Measurements from ENCODE around the gene KRTCAP3. TPM values are rescaled to one million over a fixed set of nuclear protein-coding genes. Genes with fewer than 3 reads are reported as not detected.
"Not testable (repeated sequence)": the region's sequence is repeated elsewhere in the genome, so short reads cannot be mapped to it uniquely, and the experiment has no call there.

The KRTCAP3 gene, protein sequence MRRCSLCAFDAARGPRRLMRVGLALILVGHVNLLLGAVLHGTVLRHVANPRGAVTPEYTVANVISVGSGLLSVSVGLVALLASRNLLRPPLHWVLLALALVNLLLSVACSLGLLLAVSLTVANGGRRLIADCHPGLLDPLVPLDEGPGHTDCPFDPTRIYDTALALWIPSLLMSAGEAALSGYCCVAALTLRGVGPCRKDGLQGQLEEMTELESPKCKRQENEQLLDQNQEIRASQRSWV
- polyA plus RNA-seq (ENCODE audit: insufficient read length in 3 of 3), result 10 to 100 TPM in 1 of 3 donors, 1 to 10 TPM in 2; 6.1 to 10.6 (median 9.5) TPM
- long read RNA-seq, donor 1, partial matches to known transcripts, result 0 of 2 reads
- long read RNA-seq, donor 1, other reads (novel, unspliced or antisense), result 0 of 2 reads
- long read RNA-seq, donor 2, partial matches to known transcripts, result 0 of 2 reads
- long read RNA-seq, donor 2, other reads (novel, unspliced or antisense), result 0 of 2 reads
- long read RNA-seq, donor 3, partial matches to known transcripts, result 0 of 9 reads
- long read RNA-seq, donor 3, other reads (novel, unspliced or antisense), result 6 of 9 reads
- long read RNA-seq, donor 4, partial matches to known transcripts, result 0 of 5 reads
- long read RNA-seq, donor 4, other reads (novel, unspliced or antisense), result 0 of 5 reads
- long read RNA-seq, donor 5, partial matches to known transcripts, result 0 of 1 reads
- long read RNA-seq, donor 5, other reads (novel, unspliced or antisense), result 0 of 1 reads
- long read RNA-seq, donor 6, result 0 reads
- long read RNA-seq, donor 7, partial matches to known transcripts, result 0 of 3 reads
- long read RNA-seq, donor 7, other reads (novel, unspliced or antisense), result 0 of 3 reads
- long read RNA-seq, donor 8, result 0 reads
- long read RNA-seq, donor 9, partial matches to known transcripts, result 0 of 2 reads
- long read RNA-seq, donor 9, other reads (novel, unspliced or antisense), result 0 of 2 reads
- long read RNA-seq, donor 10, partial matches to known transcripts, result 0 of 2 reads
- long read RNA-seq, donor 10, other reads (novel, unspliced or antisense), result 0 of 2 reads
- long read RNA-seq, donor 11, partial matches to known transcripts, result 0 of 4 reads
- long read RNA-seq, donor 11, other reads (novel, unspliced or antisense), result 0 of 4 reads
- long read RNA-seq, donor 12, partial matches to known transcripts, result 20 of 23 reads
- long read RNA-seq, donor 12, other reads (novel, unspliced or antisense), result 0 of 23 reads
- long read RNA-seq, donor 13, partial matches to known transcripts, result 0 of 1 reads
- long read RNA-seq, donor 13, other reads (novel, unspliced or antisense), result 0 of 1 reads
- long read RNA-seq, donor 14, result 0 reads
- long read RNA-seq, donor 15, transcript KRTCAP3-201 (7 exons, 872 nt), result major isoform, 11 of 21 reads
- long read RNA-seq, donor 15, partial matches to known transcripts, result 7 of 21 reads
- long read RNA-seq, donor 15, other reads (novel, unspliced or antisense), result 0 of 21 reads
- long read RNA-seq, donor 16, partial matches to known transcripts, result 0 of 1 reads
- long read RNA-seq, donor 16, other reads (novel, unspliced or antisense), result 0 of 1 reads

DNA sequence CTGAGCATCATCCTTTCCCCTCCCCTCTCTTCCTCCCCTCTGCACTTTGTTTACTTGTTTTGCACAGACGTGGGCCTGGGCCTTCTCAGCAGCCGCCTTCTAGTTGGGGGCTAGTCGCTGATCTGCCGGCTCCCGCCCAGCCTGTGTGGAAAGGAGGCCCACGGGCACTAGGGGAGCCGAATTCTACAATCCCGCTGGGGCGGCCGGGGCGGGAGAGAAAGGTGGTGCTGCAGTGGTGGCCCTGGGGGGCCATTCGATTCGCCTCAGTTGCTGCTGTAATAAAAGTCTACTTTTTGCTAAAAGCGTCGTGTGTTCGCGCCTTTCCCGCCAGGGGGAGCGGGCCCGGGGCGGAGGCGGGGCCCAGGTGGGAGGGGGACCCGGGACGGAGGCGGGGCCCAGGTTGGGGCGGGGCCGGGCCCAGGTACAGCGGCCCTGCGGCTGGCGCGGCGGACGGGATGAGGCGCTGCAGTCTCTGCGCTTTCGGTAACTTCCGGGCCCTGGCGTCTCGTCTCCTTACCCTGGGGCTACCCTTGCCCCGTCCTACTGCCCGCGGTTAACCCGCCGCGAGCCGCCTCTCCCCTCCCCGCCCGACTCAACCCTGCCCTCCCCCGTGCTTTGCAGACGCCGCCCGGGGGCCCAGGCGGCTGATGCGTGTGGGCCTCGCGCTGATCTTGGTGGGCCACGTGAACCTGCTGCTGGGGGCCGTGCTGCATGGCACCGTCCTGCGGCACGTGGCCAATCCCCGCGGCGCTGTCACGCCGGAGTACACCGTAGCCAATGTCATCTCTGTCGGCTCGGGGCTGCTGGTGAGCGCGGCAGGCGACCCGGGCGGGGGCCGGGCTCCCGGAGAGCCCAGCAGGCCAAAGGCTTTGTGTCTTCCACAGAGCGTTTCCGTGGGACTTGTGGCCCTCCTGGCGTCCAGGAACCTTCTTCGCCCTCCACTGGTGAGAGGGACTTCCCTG lies at the start of gene KRTCAP3:
KRTCAP3 (plus strand) TSS at position 424 of the 962 bp plus-strand sequence; CDS start at position 456, 32 bp downstream.
- peak; percentile 53 for DNase-seq

DNA sequence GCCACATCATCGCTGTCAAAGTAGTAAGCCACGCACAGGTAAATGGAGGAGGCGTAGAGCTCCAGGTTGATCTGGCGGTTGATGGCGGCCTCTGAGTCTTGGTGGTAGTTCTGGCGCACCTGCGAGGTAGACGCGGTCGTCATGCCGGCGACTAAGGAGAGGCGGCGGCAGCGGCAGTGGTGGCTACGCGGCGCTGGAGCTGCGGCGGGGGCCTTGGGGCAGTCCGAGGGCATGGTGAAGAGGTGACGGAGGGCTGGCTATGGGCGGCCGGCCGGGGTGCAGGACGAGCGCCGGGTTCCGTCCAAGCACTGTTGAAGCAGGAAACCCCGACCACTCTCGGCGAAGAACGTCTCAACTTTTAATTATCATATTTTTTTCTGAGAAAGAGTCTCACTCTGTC lies 49.0 kb upstream of the KRTCAP3 start:
- no peak for DNase-seq

DNA sequence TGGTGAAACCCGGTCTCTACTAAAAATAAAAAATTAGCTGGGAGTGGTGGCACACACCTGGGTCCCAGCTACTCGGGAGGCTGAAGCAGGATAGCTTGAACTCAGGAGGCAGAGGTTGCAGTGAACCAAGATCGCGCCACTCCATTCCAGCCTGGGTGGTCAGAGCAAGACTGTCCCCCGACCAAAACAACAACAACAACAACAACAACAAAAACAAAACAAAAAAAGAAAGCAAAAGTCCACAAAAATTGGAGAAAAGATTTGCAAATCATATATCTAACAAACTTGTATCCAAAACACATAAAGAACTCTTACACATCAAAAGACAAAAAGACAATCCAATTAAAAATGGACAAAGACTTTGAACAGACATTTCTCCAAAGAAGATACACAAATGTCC lies 43.2 kb upstream of the KRTCAP3 start:
- DNase-seq, result no peak

DNA sequence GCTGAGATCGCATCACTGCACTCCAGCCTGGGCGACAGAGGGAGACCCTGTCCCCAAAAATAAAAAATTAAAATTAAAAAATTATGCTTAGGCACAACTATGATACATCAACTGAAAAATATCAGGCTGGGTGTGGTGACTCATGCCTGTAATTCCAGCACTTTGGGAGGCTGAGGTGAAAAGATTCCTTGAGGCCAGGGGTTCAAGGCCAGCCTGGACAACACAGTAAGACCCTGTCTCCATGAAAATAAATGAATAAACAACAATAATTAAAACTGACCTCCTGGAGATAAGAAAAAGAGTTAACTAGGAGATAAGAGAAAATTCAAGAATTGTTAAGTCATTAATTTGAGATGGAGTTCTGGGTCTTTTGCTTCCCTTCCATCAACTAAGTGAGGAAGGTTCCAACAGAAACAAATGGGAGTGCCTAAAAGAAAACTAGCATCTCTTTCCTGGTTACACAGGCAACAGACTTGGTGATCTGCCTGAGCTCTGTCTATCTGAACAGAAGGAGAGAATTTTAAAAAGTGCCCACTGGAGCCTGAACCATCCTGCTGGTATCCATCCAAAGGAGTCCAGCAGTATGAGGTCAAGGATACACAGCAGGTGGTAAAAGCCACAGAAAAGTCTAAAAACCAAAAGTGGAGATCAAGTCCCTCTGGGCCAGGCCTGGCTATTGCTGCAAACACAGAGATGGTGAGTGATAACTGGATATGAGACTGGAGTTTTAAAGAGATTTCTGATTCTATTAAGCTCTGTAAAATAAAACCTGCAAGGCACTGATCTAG lies 41.6 kb upstream of the KRTCAP3 start:
- no peak for DNase-seq

DNA sequence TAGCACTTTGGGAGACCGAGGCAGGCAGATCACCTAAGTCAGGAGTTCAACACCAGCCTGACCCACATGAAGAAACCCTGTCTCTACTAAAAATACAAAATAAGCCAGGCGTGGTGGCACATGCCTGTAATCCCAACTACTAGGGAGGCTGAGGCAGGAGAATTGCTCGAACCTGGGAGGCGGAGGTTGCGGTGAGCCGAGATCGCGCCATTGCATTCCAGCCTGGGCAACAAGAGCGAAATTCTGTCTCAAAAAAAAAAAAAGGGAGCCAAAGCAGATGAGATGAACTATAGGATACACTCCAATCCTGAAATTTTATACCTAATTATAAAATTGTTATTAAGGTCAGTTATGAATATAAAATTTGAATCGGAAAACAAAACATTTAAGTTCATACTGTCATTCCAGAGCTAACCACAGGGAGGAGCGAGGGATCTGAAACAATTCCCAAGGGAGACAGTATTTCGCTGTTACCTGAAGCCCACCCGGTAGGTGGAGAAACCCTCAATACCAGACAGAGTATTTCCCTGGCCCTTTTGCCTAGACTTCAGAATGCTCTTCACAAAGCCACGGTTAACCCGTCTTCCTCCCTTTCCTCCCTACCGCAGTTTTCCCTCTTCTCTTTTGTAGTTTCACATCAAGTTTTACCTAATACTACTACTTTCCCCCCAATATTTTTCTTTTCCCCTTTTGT lies 34.2 kb upstream of the KRTCAP3 start:
- DNase-seq, result peak; percentile 65

DNA sequence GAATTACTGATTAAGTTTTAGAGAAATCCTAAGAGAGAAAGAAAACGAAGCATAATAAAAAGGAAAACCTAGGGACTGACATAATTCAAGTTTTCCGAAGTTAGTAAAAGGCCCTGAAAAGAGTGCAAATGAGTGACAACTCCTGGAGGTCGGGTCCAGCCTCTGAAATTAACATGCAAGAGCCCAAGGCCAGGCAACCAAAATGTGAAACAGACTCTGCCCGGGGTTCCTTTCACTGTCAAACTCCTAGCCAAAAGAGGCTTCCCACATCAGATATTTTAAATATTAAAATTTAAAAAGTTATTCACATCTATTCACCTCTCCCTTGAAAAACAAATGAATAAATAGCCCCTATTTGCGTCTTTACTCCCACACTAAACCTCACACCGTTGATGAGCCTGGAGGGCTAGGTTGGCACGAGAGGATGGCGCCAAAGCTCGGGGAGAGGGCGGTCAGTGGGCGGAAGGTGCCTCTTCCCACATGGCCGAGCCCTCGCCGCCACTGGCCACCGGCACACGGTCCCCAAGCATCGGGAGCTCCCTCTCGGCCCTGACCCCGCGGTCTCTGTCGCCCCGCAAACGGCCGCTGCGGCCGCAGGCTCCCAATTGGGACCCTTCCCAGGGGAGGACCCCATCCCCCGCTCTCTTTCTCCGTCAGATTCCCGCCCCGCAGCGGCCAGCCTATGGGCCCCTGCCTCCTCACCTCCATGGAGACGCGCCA lies 33.4 kb upstream of the KRTCAP3 start:
- no peak for DNase-seq

DNA sequence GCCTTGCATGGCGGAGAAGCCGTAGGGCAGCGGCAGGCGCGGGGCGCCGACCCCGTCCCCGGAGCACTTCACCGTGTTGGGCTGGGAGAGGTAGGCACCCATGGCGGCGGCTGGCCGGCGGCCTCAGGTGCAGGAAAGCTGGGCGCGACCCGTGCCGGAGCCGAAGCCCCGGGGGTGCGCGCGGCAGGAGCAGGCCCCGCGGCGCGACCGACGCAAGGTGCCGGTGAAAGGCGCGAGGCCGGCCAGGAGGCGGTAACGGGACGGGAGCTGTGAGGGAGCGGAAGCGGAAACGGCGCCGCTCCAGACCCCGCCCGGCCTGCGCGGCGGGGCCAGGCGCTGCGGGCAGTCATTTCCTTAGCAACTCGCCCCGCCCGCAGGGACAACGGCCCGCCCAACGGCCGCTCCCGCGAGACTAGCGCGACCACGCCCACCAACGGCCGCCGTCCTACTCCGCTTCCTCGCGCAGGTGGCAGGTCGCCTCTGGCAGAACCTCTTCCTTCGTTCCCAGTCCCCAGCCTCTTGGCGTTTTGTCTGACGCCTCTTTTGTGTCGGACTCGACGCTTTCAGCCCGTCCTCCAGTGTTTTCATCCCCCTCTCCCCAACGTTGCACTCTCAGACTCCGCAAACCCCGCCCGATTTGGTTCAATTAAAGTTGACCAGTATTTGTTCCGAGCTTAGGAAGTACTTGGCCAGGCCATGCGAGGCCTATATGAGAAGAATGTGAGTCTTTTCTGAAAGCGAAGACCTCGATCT lies 32.7 kb upstream of the KRTCAP3 start, which contains the start of gene PPM1G:
PPM1G (minus strand) TSS at position 271 of the 753 bp plus-strand sequence; CDS start at position 102, 169 bp downstream.
- DNase-seq, result peak; percentile 94

DNA sequence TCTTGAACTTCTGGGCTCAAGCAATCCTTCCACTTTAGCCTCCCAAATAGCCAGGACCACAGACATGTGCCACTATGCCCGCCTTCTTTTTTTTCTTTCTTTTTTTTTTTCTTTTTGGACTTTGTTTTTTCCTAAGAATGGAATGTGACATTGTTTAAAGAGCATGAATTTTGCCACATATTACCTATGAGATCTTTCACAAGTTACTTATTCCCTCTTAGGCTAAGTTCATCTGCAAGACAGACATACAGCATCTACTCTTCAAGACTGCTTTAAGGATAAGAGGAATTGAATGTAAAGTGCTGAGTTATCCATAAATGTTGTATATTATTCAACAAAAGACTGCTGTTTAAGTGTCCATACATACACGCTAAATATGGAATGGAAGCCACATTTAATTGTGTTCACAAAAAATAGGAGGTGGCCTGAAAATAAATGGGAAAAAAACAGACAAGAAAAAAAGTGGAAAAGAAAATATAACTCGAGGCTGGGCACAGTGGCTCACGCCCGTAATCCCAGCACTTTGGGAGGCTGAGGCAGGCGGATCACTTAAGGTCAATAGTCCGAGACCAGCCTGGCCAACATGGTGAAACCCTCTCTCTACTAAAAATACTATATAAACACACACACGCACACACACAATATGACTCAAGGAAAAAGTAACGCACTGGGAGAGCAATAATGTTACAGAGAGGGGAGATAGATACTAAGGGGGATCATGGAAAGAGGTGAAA lies 29.6 kb upstream of the KRTCAP3 start:
- no peak for DNase-seq

DNA sequence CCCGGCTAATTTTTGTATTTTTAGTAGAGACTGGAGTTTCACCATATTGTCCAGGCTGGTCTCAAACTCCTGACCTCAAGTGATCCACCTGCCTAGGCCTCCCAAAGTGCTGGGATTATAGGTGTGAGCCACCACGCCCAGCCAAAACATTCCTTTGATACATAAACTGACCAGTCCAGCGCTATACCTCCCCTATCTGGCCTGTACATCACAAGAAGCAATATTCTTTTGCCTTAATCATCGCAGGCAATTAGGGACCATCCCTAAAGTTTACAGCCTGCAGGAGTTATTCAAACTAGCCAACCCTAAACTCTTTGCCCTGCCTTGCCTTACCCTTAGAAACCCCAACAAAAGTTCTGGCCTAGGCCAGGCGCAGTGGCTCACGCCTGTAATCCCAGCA lies 26.0 kb upstream of the KRTCAP3 start:
- no peak for DNase-seq

DNA sequence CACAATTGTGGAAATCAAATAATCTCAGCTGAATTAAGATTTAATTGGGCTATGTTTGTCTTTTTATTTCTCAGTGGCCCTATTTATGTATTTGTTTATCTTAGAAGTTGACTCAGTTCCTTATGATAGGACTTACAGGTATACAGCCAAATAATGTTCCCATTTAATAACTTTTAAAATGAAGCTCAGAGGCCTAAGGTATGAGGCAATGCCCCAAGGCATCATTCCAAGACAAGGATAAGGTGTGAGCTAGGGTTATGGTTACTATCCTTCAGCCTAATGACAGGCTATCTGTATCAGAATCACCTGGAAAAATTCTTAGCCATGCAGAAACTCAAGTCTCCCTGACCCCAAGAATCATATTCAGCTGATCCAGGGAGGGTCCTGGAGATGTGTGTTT lies 21.2 kb upstream of the KRTCAP3 start:
- DNase-seq, result no peak

DNA sequence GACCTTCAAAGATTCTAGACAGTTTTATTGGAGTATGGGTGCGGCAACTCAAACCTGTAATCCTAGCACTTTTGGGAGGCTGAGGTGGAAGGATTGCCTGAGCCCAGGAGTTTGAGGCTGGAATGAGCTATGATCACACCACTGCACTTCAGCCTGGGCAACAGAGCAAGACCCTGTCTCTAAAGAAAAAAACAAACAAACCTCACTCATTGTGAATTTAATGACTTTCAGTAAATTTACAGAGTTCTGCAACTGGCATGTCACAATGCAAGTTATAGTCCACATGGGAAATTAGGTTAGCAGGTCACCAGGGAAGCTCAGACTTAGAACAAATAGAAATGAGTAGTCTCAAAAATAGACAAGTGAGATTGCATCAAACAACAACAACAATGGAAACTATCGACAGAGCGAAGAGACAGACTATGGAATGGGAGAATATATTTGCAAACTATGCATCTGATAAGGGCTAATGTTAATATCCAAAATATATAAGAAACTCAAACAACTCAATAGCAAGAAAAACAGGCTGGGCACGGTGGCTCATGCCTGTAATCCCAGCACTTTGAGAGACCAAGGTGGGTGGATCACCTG lies 20.4 kb upstream of the KRTCAP3 start:
- no peak for DNase-seq

DNA sequence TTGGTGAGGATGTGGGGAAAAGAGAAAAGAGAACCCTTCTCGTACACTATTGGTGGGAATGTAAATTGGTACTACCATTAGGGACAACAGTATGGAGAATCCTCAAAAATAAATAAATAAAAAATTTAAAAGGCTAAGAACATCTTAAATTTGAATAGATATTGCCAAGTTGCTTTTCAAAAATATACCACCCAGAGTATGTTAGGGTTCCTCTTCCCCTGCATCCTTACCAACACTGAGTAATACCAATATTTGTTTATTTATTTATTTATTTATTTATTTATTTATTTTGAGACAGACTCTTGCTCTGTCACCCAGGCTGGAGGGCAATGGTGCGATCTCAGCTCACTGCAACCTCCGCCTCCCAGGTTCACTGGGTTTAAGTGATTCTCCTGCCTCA lies 19.2 kb upstream of the KRTCAP3 start:
- DNase-seq, result no peak

DNA sequence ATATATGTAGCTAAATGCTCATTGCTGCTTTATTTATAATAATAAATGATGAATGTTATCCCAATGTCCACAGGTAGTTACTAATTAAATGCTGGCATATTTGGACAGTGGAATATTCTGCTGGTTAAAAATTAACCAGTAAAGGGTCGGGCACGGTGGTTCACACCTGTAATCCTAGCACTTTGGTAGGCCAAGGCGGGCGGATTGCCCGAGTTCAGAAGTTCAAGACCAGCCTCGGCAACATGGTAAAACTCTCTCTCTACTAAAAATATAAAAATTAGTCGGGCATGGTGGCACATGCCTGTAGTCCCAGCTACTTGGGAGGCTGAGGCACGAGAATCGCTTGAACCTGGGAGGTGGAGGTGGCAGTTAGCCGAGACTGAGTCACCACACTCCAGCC lies 17.1 kb upstream of the KRTCAP3 start:
- not testable (repeated sequence) for DNase-seq

DNA sequence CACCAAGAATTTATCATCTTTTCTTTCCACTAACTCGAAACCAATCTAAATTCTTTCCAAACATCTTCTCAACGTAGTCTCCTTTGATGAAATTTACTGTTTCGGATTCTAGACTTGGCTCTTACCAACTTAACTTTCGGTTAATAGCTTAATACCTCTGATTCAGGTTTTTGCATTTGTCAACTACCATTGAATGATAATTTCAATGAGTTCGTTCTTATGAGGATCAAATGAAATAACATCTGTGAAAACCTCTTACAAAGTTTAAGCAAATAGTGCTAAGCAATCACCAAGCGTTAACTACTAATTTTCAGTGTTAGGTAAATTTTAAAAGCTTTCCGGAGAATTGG lies 14.3 kb upstream of the KRTCAP3 start:
- DNase-seq, result no peak

DNA sequence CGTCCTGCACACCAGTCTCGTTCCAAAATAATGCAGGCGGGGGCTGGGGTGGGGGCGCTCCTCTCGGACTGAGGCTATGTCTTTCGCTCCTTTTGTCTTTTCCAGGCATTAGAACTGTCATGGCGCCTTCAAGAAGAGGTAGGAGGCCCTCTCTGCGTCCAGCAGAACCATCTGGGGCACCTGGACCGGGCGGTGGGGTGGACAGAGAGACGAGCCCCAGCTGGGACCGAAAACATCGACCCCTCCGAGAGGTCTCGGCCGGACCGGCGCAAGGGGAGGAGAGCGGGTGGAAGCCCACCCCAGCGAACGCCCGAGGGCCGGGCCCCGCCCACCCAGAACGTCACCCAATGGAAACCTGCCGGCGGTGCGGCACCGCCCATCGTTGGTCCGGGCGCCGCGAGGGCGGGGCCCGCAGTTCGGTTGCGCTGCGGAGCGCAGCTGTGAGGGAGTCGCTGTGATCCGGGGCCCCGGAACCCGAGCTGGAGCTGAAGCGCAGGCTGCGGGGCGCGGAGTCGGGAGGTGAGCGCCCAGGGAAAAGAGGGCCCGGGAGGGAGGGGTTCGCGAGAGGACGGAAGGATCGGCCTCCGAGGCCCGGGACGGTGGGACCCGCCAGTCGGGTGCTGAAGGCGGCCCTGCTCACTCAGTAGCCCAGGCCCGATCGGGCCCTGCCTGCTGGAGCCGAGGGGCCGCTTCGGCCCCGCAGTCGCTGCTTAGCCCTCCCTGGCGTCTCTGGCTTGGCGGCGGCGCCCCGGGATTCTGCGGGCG lies 13.8 kb upstream of the KRTCAP3 start, which contains the start of gene NRBP1:
NRBP1 (plus strand) TSS at position 419 of the 765 bp plus-strand sequence. CDS start 4,643 bp downstream, outside the sequence.
- DNase-seq, result peak; percentile 95
